Adipocyte (in vitro differentiated cells): ENCODE measurements around the gene HS3ST2.
"Not testable (repeated sequence)": the region's sequence is repeated elsewhere in the genome, so short reads cannot be mapped to it uniquely, and the experiment has no call there.

ENCODE experiments used
- DNase-seq: peaks from one replicate; pipeline ENCODE4 v3.0.0-alpha.2; 2015; ENCODE audit warnings: low read depth
- H3K27me3 ChIP-seq: replicated peaks from 2 replicates; pipeline ENCODE4 v1.7.0; 2013; ENCODE audit warnings: mild to moderate bottlenecking, low read length, moderate library complexity; ENCODE audit not compliant: control insufficient read depth, insufficient read depth
- H3K36me3 ChIP-seq: 2 replicates; pipeline ENCODE4 v1.7.0; 2013; ENCODE audit warnings: low read length, mild to moderate bottlenecking, moderate library complexity; ENCODE audit not compliant: control insufficient read depth, insufficient read depth, severe bottlenecking
- H3K4me1 ChIP-seq: 2 replicates; pipeline ENCODE4 v1.7.0; 2013; ENCODE audit warnings: mild to moderate bottlenecking, low read length, moderate library complexity; ENCODE audit not compliant: control insufficient read depth, insufficient read depth
- H3K4me3 ChIP-seq: 2 replicates; pipeline ENCODE4 v1.7.0; 2013; ENCODE audit warnings: mild to moderate bottlenecking, low read length, moderate library complexity
- H3K9ac ChIP-seq: 2 replicates; pipeline ENCODE4 v1.7.0; 2013; ENCODE audit warnings: mild to moderate bottlenecking, low read length, moderate library complexity
- H3K9me3 ChIP-seq: 2 replicates; pipeline ENCODE4 v1.7.0; 2013; ENCODE audit warnings: mild to moderate bottlenecking, low read length, moderate library complexity; ENCODE audit not compliant: control insufficient read depth

HS3ST2 gene

DNA sequence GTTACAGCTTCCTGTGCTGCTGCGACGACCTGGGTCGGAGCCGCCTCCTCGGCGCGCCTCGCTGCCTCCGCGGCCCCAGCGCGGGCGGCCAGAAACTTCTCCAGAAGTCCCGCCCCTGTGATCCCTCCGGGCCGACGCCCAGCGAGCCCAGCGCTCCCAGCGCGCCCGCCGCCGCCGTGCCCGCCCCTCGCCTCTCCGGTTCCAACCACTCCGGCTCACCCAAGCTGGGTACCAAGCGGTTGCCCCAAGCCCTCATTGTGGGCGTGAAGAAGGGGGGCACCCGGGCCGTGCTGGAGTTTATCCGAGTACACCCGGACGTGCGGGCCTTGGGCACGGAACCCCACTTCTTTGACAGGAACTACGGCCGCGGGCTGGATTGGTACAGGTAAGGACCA lies 746 bp downstream of the HS3ST2 start:
- Histone ChIP-seq H3K27me3 (no peaks in the 10 kb centered on the region), H3K9me3 (no peaks in the 10 kb centered on the region), H3K36me3 (no peaks in the 10 kb centered on the region), H3K9ac (peak overlapping the region; percentile 76), H3K4me1 (peaks cover 9% of the 10 kb centered on the region), H3K4me3 (peak overlapping the region; percentile 82)
- DNase-seq = no peak

DNA sequence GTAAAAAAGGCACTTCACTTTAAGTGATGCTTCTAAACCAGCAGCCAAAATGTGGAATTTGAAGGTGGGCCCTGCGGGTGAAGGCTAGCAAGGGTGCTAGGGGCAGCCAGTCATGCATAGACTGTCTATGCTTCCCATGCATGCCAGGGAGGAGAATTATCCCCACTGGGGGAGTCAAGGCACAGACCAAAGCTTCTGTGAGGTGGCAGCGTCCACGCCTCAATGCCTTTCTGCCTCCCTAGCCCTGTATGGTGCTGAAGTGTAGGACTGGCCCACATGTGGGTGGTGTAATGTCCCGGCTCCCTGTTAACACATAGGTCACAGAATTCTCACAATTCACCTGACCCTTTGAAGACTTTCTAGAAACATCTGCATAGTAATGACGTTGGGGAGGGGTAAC lies 1.9 kb downstream of the HS3ST2 start:
- peaks cover 3% of the 10 kb centered on the region for H3K36me3 ChIP-seq
- peak overlapping the region; percentile 5 for H3K9ac ChIP-seq
- peaks cover 9% of the 10 kb centered on the region for H3K4me1 ChIP-seq
- peak overlapping the region; percentile 82 for H3K4me3 ChIP-seq
- H3K9me3 ChIP-seq = peaks cover 5% of the 10 kb centered on the region
- no peak for DNase-seq
- H3K27me3 ChIP-seq = peaks cover 2% of the 10 kb centered on the region

DNA sequence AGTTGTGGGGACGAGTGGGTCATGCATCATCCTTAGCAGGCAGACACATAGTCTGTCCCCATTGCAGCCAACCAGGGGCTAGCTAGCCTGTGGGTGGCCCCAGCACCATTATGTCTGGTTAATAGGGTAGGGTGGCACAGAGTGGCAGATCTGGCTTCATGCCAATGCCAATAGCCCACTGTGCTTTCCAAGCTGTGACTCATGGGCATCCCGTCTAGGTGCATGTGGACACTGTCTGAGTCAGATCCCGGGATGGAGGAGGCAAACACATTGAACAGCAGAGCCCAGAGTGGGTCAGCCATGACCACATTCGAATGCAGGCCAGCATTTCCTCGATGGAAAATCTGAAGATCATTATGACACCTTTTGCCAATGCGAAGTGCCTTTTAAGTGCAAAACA lies 2.5 kb downstream of the HS3ST2 start:
- Histone ChIP-seq H3K9ac (no peak overlapping the region), H3K36me3 (peaks cover 3% of the 10 kb centered on the region), H3K4me1 (peaks cover 9% of the 10 kb centered on the region), H3K9me3 (peaks cover 7% of the 10 kb centered on the region), H3K4me3 (peak overlapping the region; percentile 82), H3K27me3 (peaks cover 2% of the 10 kb centered on the region)
- DNase-seq = no peak

DNA sequence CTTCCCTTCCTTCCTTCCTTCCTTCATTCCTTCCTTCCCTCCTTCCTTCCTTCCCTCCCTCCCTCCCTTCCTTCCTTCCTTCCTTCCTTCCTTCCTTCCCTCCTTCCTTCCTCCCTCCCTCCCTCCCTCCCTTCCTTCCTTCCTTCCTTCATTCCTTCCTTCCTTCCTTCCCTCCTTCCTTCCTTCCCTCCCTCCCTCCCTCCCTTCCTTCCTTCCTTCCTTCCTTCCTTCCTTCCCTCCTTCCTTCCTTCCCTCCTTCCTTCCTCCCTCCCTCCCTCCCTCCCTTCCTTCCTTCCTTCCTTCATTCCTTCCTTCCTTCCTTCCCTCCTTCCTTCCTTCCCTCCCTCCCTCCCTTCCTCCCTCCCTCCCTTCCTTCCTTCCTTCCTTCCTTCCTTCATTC lies 4.8 kb downstream of the HS3ST2 start:
- H3K9me3 ChIP-seq, H3K36me3 ChIP-seq, H3K4me1 ChIP-seq, H3K9ac ChIP-seq, H3K27me3 ChIP-seq, H3K4me3 ChIP-seq, DNase-seq: not testable (repeated sequence)

DNA sequence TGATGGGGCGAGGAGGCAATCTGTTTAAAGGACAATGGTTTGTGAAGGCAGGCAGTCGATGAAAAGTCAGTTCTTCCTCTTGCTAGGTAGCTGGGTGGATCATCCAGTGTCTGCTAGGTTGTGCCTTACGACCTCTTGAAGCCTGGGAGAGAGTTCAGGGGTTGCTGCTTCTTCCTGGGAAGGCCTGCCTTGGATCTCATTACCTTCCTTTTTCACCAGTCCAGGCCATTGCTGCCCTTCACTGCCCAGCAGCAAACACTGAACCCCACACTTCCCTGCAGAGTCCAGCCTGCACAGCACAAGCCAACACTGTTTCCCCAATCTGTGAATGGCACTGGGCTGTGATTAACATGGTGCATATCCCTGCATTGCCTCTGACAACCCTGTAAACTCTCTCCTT lies 24.7 kb downstream of the HS3ST2 start:
- Histone ChIP-seq H3K36me3 (no peaks in the 10 kb centered on the region), H3K9ac (no peak overlapping the region), H3K27me3 (no peaks in the 10 kb centered on the region), H3K9me3 (no peaks in the 10 kb centered on the region), H3K4me3 (no peak overlapping the region), H3K4me1 (peaks cover under 1% of the 10 kb centered on the region)
- DNase-seq = no peak

DNA sequence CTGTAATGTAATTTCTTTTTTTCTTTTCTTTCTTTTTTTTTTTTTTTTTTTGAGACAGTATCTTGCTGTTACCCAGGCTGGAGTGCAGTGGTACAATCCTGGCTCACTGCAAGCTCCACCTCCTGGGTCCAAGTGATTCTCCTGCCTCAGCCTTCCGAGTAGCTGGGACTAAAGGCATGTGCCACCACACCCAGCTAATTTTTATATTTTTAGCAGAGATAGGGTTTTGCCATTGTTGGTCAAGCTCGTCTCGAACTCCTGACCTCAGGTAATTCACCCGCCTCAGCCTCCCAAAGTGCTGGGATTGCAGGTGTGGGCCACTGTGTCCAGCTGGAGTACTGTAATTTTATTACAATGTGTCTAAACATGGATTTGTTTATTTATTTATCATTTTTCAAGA lies 28.1 kb downstream of the HS3ST2 start:
- not testable (repeated sequence) for H3K4me3 ChIP-seq, H3K9ac ChIP-seq, H3K9me3 ChIP-seq, H3K4me1 ChIP-seq, H3K36me3 ChIP-seq, DNase-seq, H3K27me3 ChIP-seq

DNA sequence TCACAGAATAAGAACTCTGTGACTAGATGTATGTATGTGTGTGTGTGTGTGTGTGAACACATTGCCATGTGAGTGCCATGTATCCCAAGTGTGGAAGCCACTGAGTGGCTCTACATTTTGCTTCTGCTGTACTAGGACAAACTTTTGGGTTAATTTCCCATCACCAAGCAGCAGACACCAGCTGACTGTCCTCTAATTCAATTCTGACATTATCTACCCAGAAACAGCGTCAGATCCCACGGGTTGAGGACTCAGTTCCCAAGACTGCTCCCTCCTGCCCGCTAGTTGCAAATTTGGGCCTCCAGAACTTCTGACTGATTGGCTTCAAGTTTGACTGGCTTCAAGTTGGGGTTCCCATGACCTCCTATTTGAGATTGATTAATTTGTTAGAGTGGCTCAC lies 29.2 kb downstream of the HS3ST2 start:
- Histone ChIP-seq H3K9me3 (no peaks in the 10 kb centered on the region), H3K27me3 (no peaks in the 10 kb centered on the region), H3K36me3 (no peaks in the 10 kb centered on the region), H3K4me3 (no peak overlapping the region), H3K9ac (no peak overlapping the region), H3K4me1 (peaks cover 5% of the 10 kb centered on the region)
- no peak for DNase-seq

DNA sequence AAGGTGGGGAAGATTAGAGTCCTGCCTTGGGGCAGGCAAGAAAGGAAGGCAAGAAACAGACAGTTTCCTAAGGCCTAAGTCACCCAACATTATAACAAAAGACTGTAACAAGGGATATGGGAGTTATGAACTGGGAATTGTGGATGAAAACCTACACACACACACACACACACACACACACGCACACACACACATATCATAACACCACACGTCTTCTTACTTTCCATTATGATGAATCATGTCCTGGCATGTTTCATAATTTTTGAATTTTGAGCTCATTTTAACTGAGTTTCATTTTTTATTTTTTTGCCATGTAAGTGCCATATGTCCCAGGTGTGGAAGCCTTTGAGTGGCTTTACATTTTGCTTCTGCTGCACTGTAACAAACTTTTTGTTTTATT lies 29.9 kb downstream of the HS3ST2 start:
- DNase-seq = no peak
- Histone ChIP-seq H3K4me1 (peaks cover 5% of the 10 kb centered on the region), H3K36me3 (no peaks in the 10 kb centered on the region), H3K9ac (no peak overlapping the region), H3K27me3 (no peaks in the 10 kb centered on the region), H3K9me3 (no peaks in the 10 kb centered on the region), H3K4me3 (no peak overlapping the region)

DNA sequence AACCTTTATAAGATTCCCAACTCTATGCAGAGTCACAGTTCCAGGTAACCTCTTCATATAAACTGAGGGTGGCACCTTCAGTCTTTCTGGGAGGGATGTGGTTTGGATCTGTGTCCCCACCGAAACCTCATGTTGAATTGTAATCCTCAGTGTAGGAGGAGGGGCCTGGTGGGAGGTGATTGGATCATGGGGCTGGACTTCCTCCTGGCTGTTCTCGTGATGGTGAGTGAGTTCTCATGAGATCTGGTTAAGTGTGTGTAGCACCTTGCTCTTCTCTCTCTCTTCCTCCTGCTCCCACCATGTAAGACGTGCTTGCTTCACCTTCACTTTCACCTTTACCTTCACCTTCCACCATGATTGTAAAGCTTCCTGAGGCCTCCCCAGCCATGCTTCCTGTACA lies 30.5 kb downstream of the HS3ST2 start:
- Histone ChIP-seq H3K27me3 (no peaks in the 10 kb centered on the region), H3K9me3 (no peaks in the 10 kb centered on the region), H3K9ac (no peak overlapping the region), H3K36me3 (no peaks in the 10 kb centered on the region), H3K4me1 (peaks cover 5% of the 10 kb centered on the region), H3K4me3 (no peak overlapping the region)
- no peak for DNase-seq

DNA sequence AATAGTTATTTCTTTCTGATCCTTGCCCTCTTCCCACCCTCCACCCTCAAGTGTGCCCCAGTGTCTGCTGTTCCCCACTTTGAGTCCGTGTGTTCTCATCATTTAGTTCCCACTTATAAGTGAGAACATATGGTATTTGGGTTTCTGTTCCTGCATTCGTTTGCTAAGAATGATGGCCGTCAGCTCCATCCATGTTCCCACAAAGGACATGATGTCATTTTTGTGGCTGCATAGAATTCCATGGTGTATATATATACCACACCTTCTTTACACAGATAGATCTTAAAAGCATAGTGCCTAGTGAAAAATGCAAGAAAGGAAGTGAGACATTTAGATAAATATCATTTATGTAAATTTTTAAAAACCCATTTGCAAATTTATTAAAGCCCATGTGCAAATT lies 33.1 kb downstream of the HS3ST2 start:
- no peak for DNase-seq
- H3K27me3 ChIP-seq = no peaks in the 10 kb centered on the region
- H3K36me3 ChIP-seq = no peaks in the 10 kb centered on the region
- H3K4me1 ChIP-seq = peaks cover 5% of the 10 kb centered on the region
- H3K9ac ChIP-seq = no peak overlapping the region
- H3K4me3 ChIP-seq = no peak overlapping the region
- no peaks in the 10 kb centered on the region for H3K9me3 ChIP-seq

DNA sequence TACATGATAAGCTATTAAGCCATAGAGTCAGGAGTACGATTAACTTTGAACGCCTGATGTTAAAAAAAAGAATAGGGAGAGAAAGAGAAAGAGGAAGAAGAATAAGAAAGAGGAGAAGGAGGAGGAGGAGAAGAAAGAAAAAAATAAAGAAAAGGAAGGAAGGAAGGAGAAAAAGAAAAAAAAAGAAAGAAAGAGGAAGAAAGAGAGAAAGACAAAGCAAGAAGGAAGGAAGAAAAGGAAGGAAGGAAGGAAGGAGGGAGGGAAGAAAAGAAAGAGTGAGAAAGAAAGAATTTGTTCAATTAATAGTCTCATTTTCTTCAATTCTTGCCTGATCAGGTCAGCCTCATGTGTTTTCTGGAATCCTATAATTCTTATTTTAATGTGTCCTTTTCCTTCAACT lies 33.7 kb downstream of the HS3ST2 start:
- Histone ChIP-seq H3K9ac (no peak overlapping the region), H3K4me1 (peaks cover 5% of the 10 kb centered on the region)

DNA sequence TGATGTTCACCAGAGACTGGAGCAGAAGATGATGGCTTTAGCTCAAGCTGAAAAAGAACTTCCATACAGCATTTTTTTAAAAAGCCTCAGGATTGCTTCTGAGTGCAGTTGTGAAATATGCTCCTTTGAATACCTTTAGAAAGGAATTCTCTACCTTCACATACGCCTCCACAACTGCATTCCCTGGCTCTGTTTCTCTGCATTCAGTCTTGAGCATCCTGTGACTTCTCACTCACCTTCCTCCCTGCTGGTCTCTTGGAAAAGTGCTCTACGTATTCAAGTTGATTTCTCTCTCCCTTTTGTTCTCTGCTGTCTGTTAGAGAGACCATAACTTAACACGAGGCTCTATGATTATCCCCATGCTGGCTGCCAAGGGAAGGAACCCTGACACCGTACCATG lies 34.5 kb downstream of the HS3ST2 start:
- Histone ChIP-seq H3K4me1 (peaks cover 5% of the 10 kb centered on the region), H3K4me3 (no peak overlapping the region), H3K27me3 (no peaks in the 10 kb centered on the region), H3K9me3 (no peaks in the 10 kb centered on the region), H3K9ac (no peak overlapping the region), H3K36me3 (no peaks in the 10 kb centered on the region)
- DNase-seq = no peak

More for the DNA sequence above, 33.7 kb downstream of the HS3ST2 start:
- Histone ChIP-seq H3K9me3 (no peaks in the 10 kb centered on the region), H3K36me3 (no peaks in the 10 kb centered on the region), H3K27me3 (no peaks in the 10 kb centered on the region), H3K4me3 (no peak overlapping the region)
- no peak for DNase-seq
